CD4-positive, alpha-beta T cell (primary cell): ENCODE measurements around the gene KCNC4. TPM values are rescaled to one million over a fixed set of nuclear protein-coding genes. Genes with fewer than 3 reads are reported as not detected.

Experiments used
- ATAC-seq: fragments of 200-7000 bp; cut with Tn5 transposase; one replicate; pipeline ENCODE4 v1.10.0; 2022; ENCODE audit warnings: mild to moderate bottlenecking; ENCODE audit not compliant: poor library complexity
- CTCF ChIA-PET: fragments of 350-600 bp; sonication (Branson Sonifier 250); formaldehyde crosslinking; loops from one replicate; lab custom pipeline; 2021; ENCODE audit warnings: antibody characterized with exemption, inconsistent platforms; lab: Charles Lee
- POLR2A ChIA-PET: fragments of 350-600 bp; sonication (Branson Sonifier 250); formaldehyde crosslinking; loops from one replicate; lab custom pipeline; 2021; ENCODE audit warnings: antibody characterized with exemption, inconsistent platforms; lab: Charles Lee
- DNase-seq, 14 experiments: peaks; one replicate each; pipeline ENCODE4 v3.0.0-alpha.2; 2013 to 2020; ENCODE audit warnings: mixed read lengths in 2 of 14
- H3K27ac ChIP-seq, 2 donors: one replicate each; pipeline versions ENCODE4 v1.5.1 to v1.7.0; 2013; ENCODE audit warnings: low read length in 2 of 2, low read depth in 1 of 2, mild to moderate bottlenecking in 1 of 2
- H3K27me3 ChIP-seq, 2 experiments: 1 replicate in 1 of 2; 2 replicates in 1 of 2; pipeline versions ENCODE4 v1.6.1 to v1.7.0; 2013; ENCODE audit warnings: low read length in 2 of 2, control low read depth in 1 of 2, mild to moderate bottlenecking in 1 of 2, moderate library complexity in 1 of 2; ENCODE audit not compliant: insufficient read depth in 2 of 2, control insufficient read depth in 1 of 2
- H3K36me3 ChIP-seq: one replicate; pipeline ENCODE4 v1.6.1; 2013; ENCODE audit warnings: low read length, control low read depth; ENCODE audit not compliant: insufficient read depth
- H3K4me1 ChIP-seq: one replicate; pipeline ENCODE4 v1.6.1; 2013; ENCODE audit warnings: low read length, control low read depth; ENCODE audit not compliant: insufficient read depth
- H3K4me3 ChIP-seq: one replicate; pipeline ENCODE4 v1.5.1; 2013; ENCODE audit warnings: mild to moderate bottlenecking, low read length, moderate library complexity
- H3K9me3 ChIP-seq, 2 experiments: 1 replicate in 1 of 2; 2 replicates in 1 of 2; pipeline versions ENCODE4 v1.6.1 to v1.7.0; 2013; ENCODE audit warnings: low read length in 2 of 2, mild to moderate bottlenecking in 2 of 2, control low read depth in 1 of 2, moderate library complexity in 1 of 2; ENCODE audit not compliant: control insufficient read depth in 1 of 2, insufficient read depth in 1 of 2
- H3K27ac Mint-ChIP-seq: one replicate; pipeline ENCODE4 v1.8.0; 2020; ENCODE audit warnings: mixed read lengths
- H3K27me3 Mint-ChIP-seq: one replicate; pipeline ENCODE4 v1.8.0; 2021; ENCODE audit warnings: mixed read lengths
- H3K36me3 Mint-ChIP-seq: one replicate; pipeline ENCODE4 v1.8.0; 2021; ENCODE audit warnings: low read depth, mixed read lengths
- H3K4me1 Mint-ChIP-seq: one replicate; pipeline ENCODE4 v1.8.0; 2021; ENCODE audit warnings: low read depth, mixed read lengths
- H3K4me3 Mint-ChIP-seq: one replicate; pipeline ENCODE4 v1.8.0; 2020; ENCODE audit warnings: mild to moderate bottlenecking, mixed read lengths
- H3K9me3 Mint-ChIP-seq: one replicate; pipeline ENCODE4 v1.8.0; 2020; ENCODE audit warnings: mixed read lengths
- CTCF ChIP-seq: fragments of 200-600 bp; IDR thresholded peaks from one replicate; pipeline ENCODE4 v1.8.0; 2022; ENCODE audit warnings: antibody characterized with exemption, mild to moderate bottlenecking
- intact Hi-C, 2 experiments: fragments of 100-400 bp; cut with DNase I in 1 of 2; cut with micrococcal nuclease in 1 of 2; formaldehyde crosslinking; loops; one replicate each; pipeline versions ENCODE4 v1.15.1 to v1.9.0; 2023 to 2025; cut with DNase I, micrococcal nuclease
- total RNA-seq, 174 experiments: library from RNA in 2 of 174; stranded (reverse) in 2 of 174; gene quantifications; one replicate each; pipeline ENCODE4 v1.2.3 and lab custom pipeline; 2021 to 2026

KCNC4 gene
- total RNA-seq, 2 experiments from 2014 or later, result 16.5 to 17.7 TPM

- peaks cover 41% of the 10 kb centered on the region for H3K4me1 ChIP-seq
- no peak for TF ChIP-seq CTCF
- DNase-seq, result no peak
- H3K27me3 Mint-ChIP-seq, result no peaks in the 10 kb centered on the region
- peaks cover 4% of the 10 kb centered on the region for H3K36me3 Mint-ChIP-seq
- no peak for ATAC-seq
- H3K4me3 ChIP-seq, result no peak overlapping the region
- H3K4me1 Mint-ChIP-seq, result peaks cover 37% of the 10 kb centered on the region
- H3K27ac ChIP-seq, result no peak overlapping the region
- no peaks in the 10 kb centered on the region for H3K9me3 Mint-ChIP-seq
- H3K27me3 ChIP-seq, result no peaks in the 10 kb centered on the region
- no peaks in the 10 kb centered on the region for H3K9me3 ChIP-seq
- intact Hi-C loops, result loop anchor here in 1 of 2 experiments (5.0 kb wide), 1 partner anchor 403 kb away; no protein-coding TSS in a partner anchor
- POLR2A ChIA-PET, result interaction anchor here (1.5 kb wide), 1 partner anchor 124 kb away, joined by 5 read pairs; no protein-coding TSS in a partner anchor
- CTCF ChIA-PET, result interaction anchor here (1.3 to 1.4 kb wide), 3 partner anchors 8 to 246 kb away, joined by 3 to 5 read pairs (median 4); no protein-coding TSS in a partner anchor
- peak overlapping the region; percentile 59 for H3K27ac Mint-ChIP-seq
- H3K4me3 Mint-ChIP-seq, result peak overlapping the region; percentile 64
- no peaks in the 10 kb centered on the region for H3K36me3 ChIP-seq
Measured at GRCh38 chr1:110214454-110215404, 4.6 kb downstream of the KCNC4 start.

DNA sequence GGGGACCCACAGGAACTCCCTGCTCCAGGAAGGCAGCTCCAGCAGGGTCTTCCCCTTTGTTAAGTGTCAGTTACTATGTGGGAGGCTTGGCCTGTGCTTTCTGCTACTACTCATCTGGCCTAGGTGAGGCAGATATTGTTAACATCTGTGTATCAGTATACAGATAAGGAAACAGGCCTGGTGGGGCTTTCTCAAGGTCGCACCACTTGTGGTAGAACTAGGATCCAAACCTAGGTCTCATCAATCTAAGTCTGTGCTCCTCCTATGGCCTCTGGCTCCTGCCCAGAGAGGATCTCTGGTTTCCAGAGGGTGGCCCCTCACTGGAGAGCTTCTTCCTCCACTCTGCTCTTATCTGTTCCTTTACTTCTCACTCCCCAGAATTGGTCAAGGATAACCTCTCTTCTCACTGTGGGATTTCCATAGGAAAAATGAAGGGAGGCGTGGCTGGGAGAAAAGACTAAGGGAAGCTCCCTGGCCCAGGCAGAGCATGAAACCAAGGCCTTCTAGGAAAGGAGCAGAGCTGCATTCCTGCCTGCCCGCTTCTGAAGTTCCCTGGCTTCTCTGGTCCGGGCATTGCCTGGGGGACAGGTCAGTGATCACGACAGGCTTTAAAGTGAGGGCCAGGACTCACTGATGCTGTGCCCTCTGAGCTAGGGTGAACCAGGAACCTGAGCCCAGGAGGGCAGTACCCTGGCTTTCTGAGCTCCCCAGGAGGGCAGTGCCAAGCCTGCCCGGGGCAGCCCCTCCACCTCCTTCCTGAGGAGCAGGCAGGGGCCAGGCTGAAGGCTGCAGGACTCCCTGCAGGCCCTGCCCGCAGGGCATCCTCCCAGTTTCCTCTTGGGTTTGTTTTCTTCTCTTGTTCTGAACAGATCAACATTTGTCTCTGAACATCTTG, 5.8 kb downstream of the KCNC4 start:
- ChIA-PET CTCF (interaction anchor here (1.4 kb wide), 1 partner anchor 9 kb away, joined by 5 read pairs; no protein-coding TSS in a partner anchor), POLR2A (interaction anchor here (0.8 to 1.5 kb wide), 2 partner anchors 14 to 122 kb away, joined by 3 to 5 read pairs; no protein-coding TSS in a partner anchor)
- H3K9me3 Mint-ChIP-seq, result no peaks in the 10 kb centered on the region
- H3K4me1 Mint-ChIP-seq, result peaks cover 35% of the 10 kb centered on the region
- Histone ChIP-seq H3K9me3 (no peaks in the 10 kb centered on the region), H3K4me3 (no peak overlapping the region), H3K27ac (no peak overlapping the region), H3K36me3 (no peaks in the 10 kb centered on the region), H3K4me1 (peaks cover 39% of the 10 kb centered on the region), H3K27me3 (no peaks in the 10 kb centered on the region)
- intact Hi-C loops, result no loop called here
- no peak for TF ChIP-seq CTCF
- no peaks in the 10 kb centered on the region for H3K27me3 Mint-ChIP-seq
- DNase-seq, result no peak
- H3K4me3 Mint-ChIP-seq, result no peak overlapping the region
- H3K36me3 Mint-ChIP-seq, result peaks cover 4% of the 10 kb centered on the region
- ATAC-seq, result no peak
- no peak overlapping the region for H3K27ac Mint-ChIP-seq

- Mint-ChIP-seq H3K27ac (no peak overlapping the region), H3K4me1 (peaks cover 29% of the 10 kb centered on the region), H3K9me3 (no peaks in the 10 kb centered on the region), H3K36me3 (peaks cover 4% of the 10 kb centered on the region), H3K4me3 (no peak overlapping the region), H3K27me3 (no peaks in the 10 kb centered on the region)
- DNase-seq (no peak), ATAC-seq (no peak)
- intact Hi-C loops, result no loop called here
- CTCF ChIA-PET, result no interaction called here
- peaks cover 3% of the 10 kb centered on the region for H3K36me3 ChIP-seq
- peaks cover 28% of the 10 kb centered on the region for H3K4me1 ChIP-seq
- POLR2A ChIA-PET, result no interaction called here
- TF ChIP-seq CTCF, result no peak
- H3K27me3 ChIP-seq, result no peaks in the 10 kb centered on the region
- H3K27ac ChIP-seq, result no peak overlapping the region
- H3K9me3 ChIP-seq, result no peaks in the 10 kb centered on the region
- no peak overlapping the region for H3K4me3 ChIP-seq
Measured at GRCh38 chr1:110216844-110217444, 6.8 kb downstream of the KCNC4 start.
